Measurements from ENCODE around the gene BNC2. TPM values are rescaled to one million over a fixed set of nuclear protein-coding genes. Genes with fewer than 3 reads are reported as not detected.

Gene BNC2
- total and polyA plus RNA-seq, 2 donors (not counting 1 experiment from before 2014, with no cell fraction given) = 34.7 to 39.1 TPM

DNA sequence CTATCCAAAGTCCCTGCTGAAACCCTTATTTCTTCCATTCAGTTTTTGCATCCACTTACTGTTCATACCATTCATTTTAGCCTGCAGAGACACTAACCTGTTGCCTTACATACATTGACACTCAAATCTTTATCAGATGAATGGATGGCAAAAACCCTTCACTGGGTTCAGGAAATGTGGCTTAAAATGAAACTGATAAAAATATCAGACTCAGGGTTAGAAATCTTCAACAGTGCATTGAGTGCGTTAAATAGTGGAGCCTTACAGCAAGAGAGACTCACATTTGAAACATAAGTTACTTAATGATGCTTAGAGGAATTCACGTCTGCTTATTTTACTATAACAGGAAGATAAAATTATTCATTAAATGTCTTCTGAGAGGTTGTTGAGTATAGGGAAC lies 28.0 kb upstream of the BNC2 start:
- no peak for TF ChIP-seq EZH2 (IDR thresholded peaks at IDR 0.05; ENCODE audit: low read length, missing control alignments)
- TF ChIP-seq, protein P1, sequence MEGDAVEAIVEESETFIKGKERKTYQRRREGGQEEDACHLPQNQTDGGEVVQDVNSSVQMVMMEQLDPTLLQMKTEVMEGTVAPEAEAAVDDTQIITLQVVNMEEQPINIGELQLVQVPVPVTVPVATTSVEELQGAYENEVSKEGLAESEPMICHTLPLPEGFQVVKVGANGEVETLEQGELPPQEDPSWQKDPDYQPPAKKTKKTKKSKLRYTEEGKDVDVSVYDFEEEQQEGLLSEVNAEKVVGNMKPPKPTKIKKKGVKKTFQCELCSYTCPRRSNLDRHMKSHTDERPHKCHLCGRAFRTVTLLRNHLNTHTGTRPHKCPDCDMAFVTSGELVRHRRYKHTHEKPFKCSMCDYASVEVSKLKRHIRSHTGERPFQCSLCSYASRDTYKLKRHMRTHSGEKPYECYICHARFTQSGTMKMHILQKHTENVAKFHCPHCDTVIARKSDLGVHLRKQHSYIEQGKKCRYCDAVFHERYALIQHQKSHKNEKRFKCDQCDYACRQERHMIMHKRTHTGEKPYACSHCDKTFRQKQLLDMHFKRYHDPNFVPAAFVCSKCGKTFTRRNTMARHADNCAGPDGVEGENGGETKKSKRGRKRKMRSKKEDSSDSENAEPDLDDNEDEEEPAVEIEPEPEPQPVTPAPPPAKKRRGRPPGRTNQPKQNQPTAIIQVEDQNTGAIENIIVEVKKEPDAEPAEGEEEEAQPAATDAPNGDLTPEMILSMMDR (conservative IDR thresholded peaks at IDR 0.05 in 1 of 2, IDR thresholded peaks at IDR 0.05 in 1 of 2; ENCODE audit: low read depth in 1 of 2, low read length in 2 of 2) = no peak
- Histone ChIP-seq H3K27ac (ENCODE audit: insufficient read depth, low read length) (no peak overlapping the region), H4K20me1 (ENCODE audit: control insufficient read depth, extremely low read depth, insufficient read depth, low read length) (no peaks in the 10 kb centered on the region), H3K36me3 (ENCODE audit: control insufficient read depth, insufficient read depth, low read length) (no peaks in the 10 kb centered on the region), H3K4me1 (ENCODE audit: control insufficient read depth, extremely low read depth, insufficient read depth, low read length) (no peaks in the 10 kb centered on the region), H2AFZ (ENCODE audit: low read length) (no peak overlapping the region), H3K79me2 (ENCODE audit: control insufficient read depth, insufficient read depth, low read length) (no peaks in the 10 kb centered on the region), H3K4me2 (ENCODE audit: extremely low read depth, insufficient read depth, low read length) (no peak overlapping the region), H3K9ac (ENCODE audit: insufficient read depth, low read length) (no peak overlapping the region), H3K4me3 (replicated peaks in 1 of 4; ENCODE audit: control extremely low read depth in 1 of 4, insufficient read depth in 1 of 4, low read depth in 3 of 4, low read length in 4 of 4) (no peak overlapping the region), H3K9me3 (ENCODE audit: control insufficient read depth, insufficient read depth, low read depth, low read length) (no peaks in the 10 kb centered on the region), H3K27me3 (ENCODE audit: control insufficient read depth, insufficient read depth, low read length) (no peaks in the 10 kb centered on the region)
- no peak for DNase-seq (ENCODE audit: low read depth in 2 of 2)

DNA sequence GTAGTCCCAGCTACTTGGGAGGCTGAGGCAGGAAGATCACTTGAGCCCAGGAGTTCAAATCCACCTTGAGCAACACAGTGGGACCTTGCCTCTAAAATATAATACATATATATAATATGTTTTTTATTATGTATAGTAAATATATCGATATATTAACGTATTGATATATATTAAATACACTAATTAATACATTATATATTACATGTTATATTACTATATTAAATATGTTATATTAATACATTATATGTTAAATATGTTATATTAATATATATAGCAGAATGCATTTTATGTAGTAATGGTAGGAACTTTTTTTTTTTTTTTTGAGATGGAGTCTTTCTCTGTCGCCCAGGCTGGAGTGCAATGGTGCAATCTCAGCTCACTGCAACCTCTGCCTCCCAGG lies 18.1 kb upstream of the BNC2 start:
- Histone ChIP-seq H2AFZ (ENCODE audit: low read length) (no peak overlapping the region), H3K9me3 (ENCODE audit: control insufficient read depth, insufficient read depth, low read depth, low read length) (no peaks in the 10 kb centered on the region), H3K9ac (ENCODE audit: insufficient read depth, low read length) (no peak overlapping the region), H3K27me3 (ENCODE audit: control insufficient read depth, insufficient read depth, low read length) (no peaks in the 10 kb centered on the region), H3K4me2 (ENCODE audit: extremely low read depth, insufficient read depth, low read length) (no peak overlapping the region), H3K79me2 (ENCODE audit: control insufficient read depth, insufficient read depth, low read length) (no peaks in the 10 kb centered on the region), H3K27ac (ENCODE audit: insufficient read depth, low read length) (no peak overlapping the region), H3K4me1 (ENCODE audit: control insufficient read depth, extremely low read depth, insufficient read depth, low read length) (peaks cover 4% of the 10 kb centered on the region), H3K4me3 (replicated peaks in 1 of 4; ENCODE audit: control extremely low read depth in 1 of 4, insufficient read depth in 1 of 4, low read depth in 3 of 4, low read length in 4 of 4) (no peak overlapping the region), H3K36me3 (ENCODE audit: control insufficient read depth, insufficient read depth, low read length) (no peaks in the 10 kb centered on the region), H4K20me1 (ENCODE audit: control insufficient read depth, extremely low read depth, insufficient read depth, low read length) (no peaks in the 10 kb centered on the region)
- DNase-seq (ENCODE audit: low read depth in 2 of 2) = no peak
- TF ChIP-seq, protein P1 (conservative IDR thresholded peaks at IDR 0.05 in 1 of 2, IDR thresholded peaks at IDR 0.05 in 1 of 2; ENCODE audit: low read depth in 1 of 2, low read length in 2 of 2) = no peak
- TF ChIP-seq EZH2 (IDR thresholded peaks at IDR 0.05; ENCODE audit: low read length, missing control alignments) = no peak

DNA sequence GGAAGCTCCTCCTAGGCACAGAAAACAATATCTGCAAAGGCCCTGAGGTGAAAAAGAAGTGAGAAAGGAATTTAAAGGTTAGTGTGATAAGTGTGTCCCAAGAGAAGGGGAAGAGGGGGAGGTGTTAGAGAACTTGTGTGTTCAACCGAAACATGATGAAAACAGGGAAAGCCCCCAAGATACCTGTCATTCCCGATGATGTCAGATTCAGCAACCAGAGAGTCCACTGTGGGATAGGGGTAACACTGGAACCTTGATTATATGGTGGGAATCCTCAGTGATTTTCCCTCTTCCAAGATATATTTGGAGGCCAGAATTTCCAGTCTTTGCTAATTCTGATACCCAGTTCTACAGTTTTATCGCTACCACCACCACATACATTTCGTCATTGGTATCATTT lies 15.5 kb upstream of the BNC2 start:
- no peak overlapping the region for H3K27ac ChIP-seq (ENCODE audit: insufficient read depth, low read length)
- no peaks in the 10 kb centered on the region for H3K36me3 ChIP-seq (ENCODE audit: control insufficient read depth, insufficient read depth, low read length)
- no peaks in the 10 kb centered on the region for H3K79me2 ChIP-seq (ENCODE audit: control insufficient read depth, insufficient read depth, low read length)
- H3K4me2 ChIP-seq (ENCODE audit: extremely low read depth, insufficient read depth, low read length) = no peak overlapping the region
- H3K4me1 ChIP-seq (ENCODE audit: control insufficient read depth, extremely low read depth, insufficient read depth, low read length) = peaks cover 4% of the 10 kb centered on the region
- no peak overlapping the region for H3K4me3 ChIP-seq (replicated peaks in 1 of 4; ENCODE audit: control extremely low read depth in 1 of 4, insufficient read depth in 1 of 4, low read depth in 3 of 4, low read length in 4 of 4)
- DNase-seq (ENCODE audit: low read depth in 2 of 2) = no peak
- no peaks in the 10 kb centered on the region for H3K27me3 ChIP-seq (ENCODE audit: control insufficient read depth, insufficient read depth, low read length)
- TF ChIP-seq EZH2 (IDR thresholded peaks at IDR 0.05; ENCODE audit: low read length, missing control alignments) = no peak
- TF ChIP-seq, protein P1 (conservative IDR thresholded peaks at IDR 0.05 in 1 of 2, IDR thresholded peaks at IDR 0.05 in 1 of 2; ENCODE audit: low read depth in 1 of 2, low read length in 2 of 2) = no peak
- no peak overlapping the region for H2AFZ ChIP-seq (ENCODE audit: low read length)
- H4K20me1 ChIP-seq (ENCODE audit: control insufficient read depth, extremely low read depth, insufficient read depth, low read length) = no peaks in the 10 kb centered on the region
- H3K9ac ChIP-seq (ENCODE audit: insufficient read depth, low read length) = no peak overlapping the region
- H3K9me3 ChIP-seq (ENCODE audit: control insufficient read depth, insufficient read depth, low read depth, low read length) = no peaks in the 10 kb centered on the region

Data from fibroblast of lung (primary cell).